IPS-20b (cell line): ENCODE results near the gene LTC4S.
A peak's percentile ranks its signal among the peaks of the same experiment; 100 is the strongest.

Source experiments
- H3K27ac ChIP-seq: one replicate; pipeline ENCODE4 v1.5.1; 2013; ENCODE audit warnings: low read length
- H3K27me3 ChIP-seq: 2 replicates; pipeline ENCODE4 v1.6.1; 2013; ENCODE audit warnings: mild to moderate bottlenecking, low read length, inconsistent platforms; ENCODE audit not compliant: insufficient read depth
- H3K36me3 ChIP-seq: 2 replicates; pipeline ENCODE4 v1.6.1; 2013; ENCODE audit warnings: low read depth, mild to moderate bottlenecking, inconsistent platforms, low read length, moderate library complexity; ENCODE audit not compliant: insufficient read depth
- H3K4me1 ChIP-seq: 2 replicates; pipeline ENCODE4 v1.6.1; 2013; ENCODE audit warnings: mild to moderate bottlenecking, control low read depth, inconsistent platforms, low read length, moderate library complexity; ENCODE audit not compliant: insufficient read depth
- H3K4me3 ChIP-seq: 2 replicates; pipeline ENCODE4 v1.5.1; 2013; ENCODE audit warnings: mild to moderate bottlenecking, low read length, inconsistent platforms
- H3K9ac ChIP-seq: 2 replicates; pipeline ENCODE4 v1.6.1; 2013; ENCODE audit warnings: low read depth, mild to moderate bottlenecking, inconsistent platforms, low read length, moderate library complexity
- H3K9me3 ChIP-seq: 2 replicates; pipeline ENCODE4 v1.6.1; 2013; ENCODE audit warnings: mild to moderate bottlenecking, low read depth, low read length, inconsistent platforms; ENCODE audit not compliant: insufficient read depth

LTC4S gene

DNA sequence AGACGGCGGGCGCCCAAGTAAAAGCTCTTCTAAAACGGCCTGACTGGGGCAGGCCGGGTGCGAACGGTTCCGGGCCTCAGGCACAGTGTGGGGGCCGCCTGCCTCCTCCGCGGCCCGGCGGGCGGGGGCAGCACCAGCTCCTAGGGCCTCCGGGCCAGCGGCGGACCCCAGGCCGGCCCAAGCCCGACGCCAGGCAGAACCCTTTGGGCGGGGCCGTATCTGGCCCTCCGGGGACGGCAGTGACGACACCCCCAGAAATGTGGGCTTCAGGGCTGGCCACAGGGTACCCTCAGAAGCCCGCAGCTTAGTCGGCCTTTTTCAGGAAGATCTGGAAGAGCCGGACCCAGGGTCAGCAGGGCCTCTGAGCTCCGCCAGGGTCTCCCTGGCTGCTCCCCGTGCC, 4.0 kb downstream of the LTC4S start:
- no peak overlapping the region for H3K9ac ChIP-seq
- no peaks in the 10 kb centered on the region for H3K9me3 ChIP-seq
- no peak overlapping the region for H3K27ac ChIP-seq
- H3K4me1 ChIP-seq: peaks cover 13% of the 10 kb centered on the region
- H3K27me3 ChIP-seq: 0 out of 2 replicates have a peak, but pooled peaks cover 6% of the 10 kb centered on the region
- no peak overlapping the region for H3K4me3 ChIP-seq
- H3K36me3 ChIP-seq: peaks cover 37% of the 10 kb centered on the region

DNA sequence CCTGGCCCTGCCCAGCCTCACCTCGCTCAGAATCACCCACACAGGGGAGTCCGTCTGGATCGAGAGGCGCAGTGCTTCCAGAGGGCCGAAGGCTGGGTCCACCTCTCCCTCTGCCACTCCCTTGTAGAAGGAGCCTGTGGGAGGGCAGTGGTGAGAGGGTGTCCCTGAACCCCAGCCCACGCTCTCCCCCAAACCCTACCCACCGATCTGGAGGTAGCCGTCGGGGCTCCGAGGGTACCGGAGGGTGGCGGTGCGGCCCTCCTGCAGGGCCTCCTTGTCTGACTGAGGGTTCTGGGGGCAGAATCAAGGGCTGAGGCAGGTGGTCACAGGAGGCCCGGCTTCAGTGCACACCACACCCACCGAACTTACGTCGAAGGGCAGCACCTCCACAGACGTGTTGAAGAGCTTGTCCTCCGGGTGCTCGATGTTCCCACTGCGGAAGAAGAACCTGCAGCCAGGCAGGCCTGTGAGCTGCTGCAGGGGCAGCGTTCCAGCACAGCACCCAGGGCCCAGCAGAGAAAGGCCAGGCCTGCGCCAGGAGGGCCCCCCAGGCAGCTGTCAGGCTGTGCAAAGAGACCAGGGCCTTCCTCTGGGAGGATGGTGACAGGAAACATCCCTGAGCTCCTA, 4.5 kb downstream of the LTC4S start:
- no peaks in the 10 kb centered on the region for H3K9me3 ChIP-seq
- no peak overlapping the region for H3K27ac ChIP-seq
- H3K36me3 ChIP-seq: peaks cover 37% of the 10 kb centered on the region
- no peak overlapping the region for H3K4me3 ChIP-seq
- peaks cover 18% of the 10 kb centered on the region for H3K4me1 ChIP-seq
- H3K27me3 ChIP-seq: 0 out of 2 replicates have a peak, but pooled peaks cover 6% of the 10 kb centered on the region
- H3K9ac ChIP-seq: no peak overlapping the region

DNA sequence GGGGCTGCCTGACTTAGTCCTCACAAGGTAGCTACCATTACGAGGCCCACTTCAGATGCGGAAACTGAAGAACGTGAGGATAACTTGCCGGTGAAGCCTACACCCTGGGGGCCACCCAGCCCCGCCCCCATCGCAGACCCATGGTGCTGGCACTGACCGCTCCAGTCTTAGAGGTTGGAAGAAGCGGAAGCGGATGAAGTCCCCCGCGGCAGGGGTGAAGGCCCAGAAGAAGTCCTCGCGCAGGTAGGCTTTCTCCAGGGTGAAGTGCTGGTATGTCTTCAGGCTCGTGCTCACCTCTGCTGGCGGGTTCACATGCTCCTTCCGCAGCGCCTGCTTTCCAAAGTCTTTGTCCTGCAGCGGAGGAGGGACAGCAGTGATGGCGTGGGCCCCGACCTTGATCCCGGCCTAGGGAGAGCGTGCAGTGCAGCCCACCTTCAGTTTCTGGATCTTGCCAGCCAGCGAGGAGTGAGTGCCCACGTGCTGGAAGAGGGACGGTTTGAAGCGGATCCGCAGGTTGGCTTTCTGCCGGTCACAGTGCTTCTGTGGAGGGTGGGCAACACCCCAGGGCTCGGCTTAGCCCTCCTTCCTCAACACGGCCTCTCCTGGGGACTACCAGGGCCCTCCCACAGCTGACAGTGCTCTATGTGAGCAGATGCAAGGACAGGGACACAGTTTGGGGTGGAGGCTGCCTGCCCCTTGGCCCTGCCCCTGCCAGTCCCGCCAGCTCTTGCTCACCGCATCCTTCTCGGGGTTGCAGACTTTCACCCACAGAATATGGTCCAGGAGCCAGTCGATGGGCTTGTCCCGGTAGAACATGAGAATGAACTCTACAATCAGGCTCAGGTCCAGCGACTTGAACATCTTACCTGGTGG, 5.2 kb downstream of the LTC4S start:
- Histone ChIP-seq H3K36me3 (peaks cover 37% of the 10 kb centered on the region), H3K4me1 (peaks cover 23% of the 10 kb centered on the region), H3K27ac (no peak overlapping the region)

DNA sequence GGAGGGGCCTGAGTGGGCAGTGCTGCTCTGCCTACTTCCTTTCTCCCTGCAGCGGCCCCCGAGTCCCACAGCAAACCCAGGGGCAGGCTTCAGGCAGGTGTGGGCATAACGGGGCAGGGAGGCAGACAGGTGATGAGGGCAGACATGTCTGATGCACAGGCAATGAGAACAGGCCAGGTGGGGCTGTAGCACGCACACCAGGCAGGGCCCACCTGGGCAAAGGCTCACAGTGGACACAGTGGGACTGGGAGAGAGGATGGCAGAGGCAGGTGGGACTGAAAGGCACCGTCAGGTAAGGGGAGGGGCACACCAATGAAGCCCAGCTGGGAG, 5.8 kb downstream of the LTC4S start:
- no peak overlapping the region for H3K27ac ChIP-seq
- peaks cover 37% of the 10 kb centered on the region for H3K36me3 ChIP-seq
- H3K9ac ChIP-seq: no peak overlapping the region
- H3K4me3 ChIP-seq: no peak overlapping the region
- no peaks in the 10 kb centered on the region for H3K9me3 ChIP-seq
- peaks cover 7% of the 10 kb centered on the region; the same call in 1 of the 2 replicates for H3K27me3 ChIP-seq
- peaks cover 22% of the 10 kb centered on the region for H3K4me1 ChIP-seq

More for the DNA sequence above, 5.2 kb downstream of the LTC4S start:
- Histone ChIP-seq H3K9me3 (no peaks in the 10 kb centered on the region), H3K27me3 (0 out of 2 replicates have a peak, but pooled peaks cover 6% of the 10 kb centered on the region), H3K9ac (no peak overlapping the region), H3K4me3 (no peak overlapping the region)

GRCh38 chr5:179800071-179800695, 6.4 kb downstream of the LTC4S start:
- no peak overlapping the region for H3K27ac ChIP-seq
- H3K36me3 ChIP-seq: peaks cover 37% of the 10 kb centered on the region
- H3K27me3 ChIP-seq: peaks cover 7% of the 10 kb centered on the region; the same call in 1 of the 2 replicates
- H3K9ac ChIP-seq: no peak overlapping the region
- H3K4me3 ChIP-seq: no peak overlapping the region
- peaks cover 17% of the 10 kb centered on the region for H3K4me1 ChIP-seq
- no peaks in the 10 kb centered on the region for H3K9me3 ChIP-seq

- Histone ChIP-seq H3K4me1 (peaks cover 17% of the 10 kb centered on the region), H3K9me3 (no peaks in the 10 kb centered on the region), H3K9ac (no peak overlapping the region), H3K36me3 (peaks cover 37% of the 10 kb centered on the region), H3K4me3 (no peak overlapping the region), H3K27ac (no peak overlapping the region), H3K27me3 (peaks cover 10% of the 10 kb centered on the region; the same call in 1 of the 2 replicates)
These were observed 7.0 kb downstream of the LTC4S start for GRCh38 chr5:179800696-179801201.

GRCh38 chr5:179801304-179802206, 7.8 kb downstream of the LTC4S start:
- Histone ChIP-seq H3K4me1 (peaks cover 17% of the 10 kb centered on the region), H3K27ac (no peak overlapping the region), H3K36me3 (peaks cover 37% of the 10 kb centered on the region), H3K4me3 (no peak overlapping the region), H3K9me3 (no peaks in the 10 kb centered on the region), H3K27me3 (peaks cover 10% of the 10 kb centered on the region; the same call in 1 of the 2 replicates), H3K9ac (no peak overlapping the region)

DNA sequence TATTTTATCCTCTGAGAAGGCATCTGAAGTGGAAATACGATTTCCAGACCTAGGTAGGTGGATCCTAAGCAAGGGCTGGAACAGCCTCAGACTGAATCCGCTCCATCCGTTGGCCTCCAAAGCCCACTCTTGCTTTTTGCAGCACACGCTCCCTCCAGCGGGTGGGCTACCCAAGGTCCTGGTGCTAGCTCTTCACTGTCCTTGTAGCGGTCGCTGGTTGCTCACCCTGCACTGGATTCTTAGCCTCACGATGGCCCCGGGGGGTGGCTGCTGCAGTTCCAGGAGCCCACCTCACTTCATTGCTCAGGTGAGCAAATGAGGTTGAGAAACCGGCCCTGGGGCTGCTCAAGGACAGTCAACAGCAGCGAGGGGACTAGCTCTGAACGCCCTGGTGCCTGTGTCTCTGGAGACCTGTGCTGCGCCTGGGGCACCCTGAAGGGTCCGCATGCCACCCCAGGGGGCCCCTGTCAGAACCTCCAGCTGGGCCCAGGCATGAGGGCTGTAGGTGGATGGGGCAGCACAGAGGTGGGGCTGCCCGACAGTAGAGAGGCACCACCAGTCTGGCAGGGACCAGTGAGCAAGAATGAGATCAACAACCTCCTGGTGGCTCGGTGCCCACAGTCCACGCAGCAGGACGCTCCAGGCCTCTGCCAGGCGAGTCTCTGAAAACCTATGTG, 8.6 kb downstream of the LTC4S start:
- Histone ChIP-seq H3K4me3 (peak overlapping the region; percentile 30; the same call in 1 of the 2 replicates), H3K4me1 (peaks cover 17% of the 10 kb centered on the region), H3K27ac (no peak overlapping the region), H3K9ac (peak overlapping the region; percentile 41; the same call in 1 of the 2 replicates), H3K9me3 (no peaks in the 10 kb centered on the region), H3K27me3 (peaks cover 10% of the 10 kb centered on the region; the same call in 1 of the 2 replicates), H3K36me3 (peaks cover 31% of the 10 kb centered on the region)

GRCh38 chr5:179802950-179803562, 9.3 kb downstream of the LTC4S start:
- Histone ChIP-seq H3K4me1 (peaks cover 17% of the 10 kb centered on the region), H3K27ac (no peak overlapping the region), H3K36me3 (peaks cover 26% of the 10 kb centered on the region), H3K27me3 (peaks cover 10% of the 10 kb centered on the region; the same call in 1 of the 2 replicates), H3K9me3 (no peaks in the 10 kb centered on the region), H3K9ac (peak overlapping the region; percentile 41; the same call in 1 of the 2 replicates), H3K4me3 (peak overlapping the region; percentile 30; the same call in 1 of the 2 replicates)
